Measurements from ENCODE around the gene MEGF6. TPM values are rescaled to one million over a fixed set of nuclear protein-coding genes. Genes with fewer than 3 reads are reported as not detected.

MEGF6 gene
- polyA plus RNA-seq, 1 donor (not counting 4 experiments of a cell fraction or from before 2014, with no cell fraction given): 0.24 TPM

DNA sequence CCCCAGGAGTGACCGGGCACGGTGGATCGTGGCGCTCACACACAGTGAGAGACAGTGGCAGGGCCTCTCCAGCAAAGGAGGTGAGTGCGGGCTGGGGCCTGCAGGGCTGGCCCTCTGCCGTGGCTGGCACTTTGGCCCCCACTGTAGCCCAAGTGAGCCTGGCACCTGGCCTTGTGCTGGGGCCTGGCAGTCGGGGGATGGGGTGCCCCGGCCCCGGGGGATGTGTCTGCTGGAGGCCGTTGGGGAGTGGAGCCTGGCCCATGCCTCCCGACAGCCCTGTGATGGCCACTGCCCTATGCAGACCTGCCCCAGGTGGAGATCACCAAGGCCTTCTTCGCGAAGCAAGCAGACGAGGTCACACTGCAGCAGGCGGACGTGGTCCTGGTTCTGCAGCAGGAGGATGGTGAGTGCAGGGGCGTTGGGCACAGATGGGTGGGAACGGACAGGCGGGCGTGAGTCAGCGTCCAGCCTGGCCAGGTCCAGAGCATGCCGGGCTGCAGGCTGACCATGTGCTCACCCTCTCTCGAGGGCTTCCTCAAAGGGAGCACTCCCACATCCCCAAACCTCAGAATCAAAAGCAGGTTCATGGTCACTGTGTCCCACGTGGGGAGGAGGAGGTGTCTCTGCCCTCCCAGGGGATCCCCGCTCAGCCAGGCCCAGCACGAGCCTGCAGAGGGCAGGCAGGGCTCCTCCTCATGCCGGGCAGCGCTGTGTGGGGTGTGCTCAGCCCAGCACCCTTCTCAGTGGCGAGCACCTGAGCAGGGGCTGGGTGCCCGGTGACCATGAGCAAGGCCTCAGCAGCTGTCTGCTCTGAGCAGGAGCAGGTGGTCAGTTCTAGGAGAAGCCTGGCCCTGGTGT is 131.6 kb downstream of the MEGF6 start:
- dilution Hi-C loops (cut with MboI; ENCODE audit: extremely low pct_ligation_motif_present, low sequenced_read_pairs): no loop called here
- TF ChIP-seq EZH2 (IDR thresholded peaks at IDR 0.05; ENCODE audit: low read length): no peak
- TF ChIP-seq, protein P1, sequence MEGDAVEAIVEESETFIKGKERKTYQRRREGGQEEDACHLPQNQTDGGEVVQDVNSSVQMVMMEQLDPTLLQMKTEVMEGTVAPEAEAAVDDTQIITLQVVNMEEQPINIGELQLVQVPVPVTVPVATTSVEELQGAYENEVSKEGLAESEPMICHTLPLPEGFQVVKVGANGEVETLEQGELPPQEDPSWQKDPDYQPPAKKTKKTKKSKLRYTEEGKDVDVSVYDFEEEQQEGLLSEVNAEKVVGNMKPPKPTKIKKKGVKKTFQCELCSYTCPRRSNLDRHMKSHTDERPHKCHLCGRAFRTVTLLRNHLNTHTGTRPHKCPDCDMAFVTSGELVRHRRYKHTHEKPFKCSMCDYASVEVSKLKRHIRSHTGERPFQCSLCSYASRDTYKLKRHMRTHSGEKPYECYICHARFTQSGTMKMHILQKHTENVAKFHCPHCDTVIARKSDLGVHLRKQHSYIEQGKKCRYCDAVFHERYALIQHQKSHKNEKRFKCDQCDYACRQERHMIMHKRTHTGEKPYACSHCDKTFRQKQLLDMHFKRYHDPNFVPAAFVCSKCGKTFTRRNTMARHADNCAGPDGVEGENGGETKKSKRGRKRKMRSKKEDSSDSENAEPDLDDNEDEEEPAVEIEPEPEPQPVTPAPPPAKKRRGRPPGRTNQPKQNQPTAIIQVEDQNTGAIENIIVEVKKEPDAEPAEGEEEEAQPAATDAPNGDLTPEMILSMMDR (optimal IDR thresholded peaks at IDR 0.05 in 1 of 3, IDR thresholded peaks at IDR 0.05 in 1 of 3, conservative IDR thresholded peaks at IDR 0.05 in 1 of 3; ENCODE audit: extremely low read depth in 1 of 3, insufficient read depth in 2 of 3, low read length in 3 of 3): no peak
- FAIRE-seq: no peak

DNA sequence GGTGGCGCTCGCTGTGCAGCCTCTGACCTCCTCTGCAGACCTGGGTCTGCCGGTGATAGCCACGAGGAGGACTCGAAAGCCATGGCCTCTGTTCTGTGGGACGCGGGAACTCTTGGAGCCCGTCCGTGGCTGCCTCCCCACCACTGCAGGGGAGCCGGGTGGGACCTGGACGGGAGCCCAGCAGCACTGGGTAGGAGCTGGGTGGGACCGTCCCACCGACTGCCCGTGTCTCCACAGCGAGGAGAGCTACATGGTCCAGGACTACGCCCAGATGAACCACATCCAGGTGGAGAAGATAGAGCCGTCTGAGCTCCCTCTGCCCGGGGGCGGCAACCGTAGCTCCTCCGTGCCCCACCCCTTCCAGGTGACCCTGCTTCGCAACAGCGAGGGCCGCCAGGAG is 133.1 kb downstream of the MEGF6 start:
- H3K4me1 ChIP-seq (ENCODE audit: control insufficient read depth, extremely low read depth, insufficient read depth, low read length): peaks cover 26% of the 10 kb centered on the region
- no peak for TF ChIP-seq EZH2 (IDR thresholded peaks at IDR 0.05; ENCODE audit: low read length)
- TF ChIP-seq, protein P1 (optimal IDR thresholded peaks at IDR 0.05 in 1 of 3, IDR thresholded peaks at IDR 0.05 in 1 of 3, conservative IDR thresholded peaks at IDR 0.05 in 1 of 3; ENCODE audit: extremely low read depth in 1 of 3, insufficient read depth in 2 of 3, low read length in 3 of 3): no peak
- peaks cover 0 to 13% of the 10 kb centered on the region in 2 experiments for H3K36me3 ChIP-seq (ENCODE audit: control insufficient read depth in 2 of 2, extremely low read depth in 1 of 2, insufficient read depth in 2 of 2, low read length in 2 of 2)
- no peak for DNase-seq (ENCODE audit: low read depth, low spot score)
- H2AFZ ChIP-seq (ENCODE audit: control insufficient read depth, low read length): no peak overlapping the region
- no peaks in the 10 kb centered on the region for H4K20me1 ChIP-seq (ENCODE audit: control insufficient read depth, extremely low read depth, insufficient read depth, low read length)
- H3K79me2 ChIP-seq (ENCODE audit: control insufficient read depth, insufficient read depth, low read length): no peaks in the 10 kb centered on the region
- no peak overlapping the region for H3K27ac ChIP-seq (ENCODE audit: control insufficient read depth, insufficient read depth, low read length)
- no peak overlapping the region for H3K9ac ChIP-seq (ENCODE audit: control insufficient read depth, extremely low read depth, insufficient read depth, low read length)
- no peak for FAIRE-seq
- dilution Hi-C loops (cut with MboI; ENCODE audit: extremely low pct_ligation_motif_present, low sequenced_read_pairs): no loop called here
- H3K27me3 ChIP-seq (ENCODE audit: control insufficient read depth, extremely low read depth, insufficient read depth, low read length): no peaks in the 10 kb centered on the region
- H3K4me3 ChIP-seq (ENCODE audit: control insufficient read depth in 2 of 3, extremely low read depth in 1 of 3, insufficient read depth in 2 of 3, low read depth in 1 of 3, low read length in 3 of 3): no peak overlapping the region
- no peaks in the 10 kb centered on the region for H3K9me3 ChIP-seq (ENCODE audit: control insufficient read depth, low read depth, low read length)
- no peak overlapping the region for H3K4me2 ChIP-seq (ENCODE audit: control insufficient read depth, extremely low read depth, insufficient read depth, low read depth, low read length)
- no peaks in the 10 kb centered on the region for H3K9me1 ChIP-seq (ENCODE audit: control insufficient read depth, extremely low read depth, insufficient read depth, low read length)

More for the DNA sequence above, 131.6 kb downstream of the MEGF6 start:
- Histone ChIP-seq H3K9me3 (ENCODE audit: control insufficient read depth, low read depth, low read length) (no peaks in the 10 kb centered on the region), H3K79me2 (ENCODE audit: control insufficient read depth, insufficient read depth, low read length) (no peaks in the 10 kb centered on the region), H4K20me1 (ENCODE audit: control insufficient read depth, extremely low read depth, insufficient read depth, low read length) (no peaks in the 10 kb centered on the region), H3K4me3 (ENCODE audit: control insufficient read depth in 2 of 3, extremely low read depth in 1 of 3, insufficient read depth in 2 of 3, low read depth in 1 of 3, low read length in 3 of 3) (no peak overlapping the region), H3K4me2 (ENCODE audit: control insufficient read depth, extremely low read depth, insufficient read depth, low read depth, low read length) (no peak overlapping the region), H3K27me3 (ENCODE audit: control insufficient read depth, extremely low read depth, insufficient read depth, low read length) (no peaks in the 10 kb centered on the region), H3K9me1 (ENCODE audit: control insufficient read depth, extremely low read depth, insufficient read depth, low read length) (no peaks in the 10 kb centered on the region), H2AFZ (ENCODE audit: control insufficient read depth, low read length) (no peak overlapping the region), H3K27ac (ENCODE audit: control insufficient read depth, insufficient read depth, low read length) (no peak overlapping the region), H3K36me3 (ENCODE audit: control insufficient read depth in 2 of 2, extremely low read depth in 1 of 2, insufficient read depth in 2 of 2, low read length in 2 of 2) (peaks cover 0 to 11% of the 10 kb centered on the region in 2 experiments), H3K4me1 (ENCODE audit: control insufficient read depth, extremely low read depth, insufficient read depth, low read length) (peaks cover 16% of the 10 kb centered on the region), H3K9ac (ENCODE audit: control insufficient read depth, extremely low read depth, insufficient read depth, low read length) (no peak overlapping the region)
- DNase-seq (ENCODE audit: low read depth, low spot score): no peak
